ENCODE data around the gene RPL27A. TPM values are rescaled to one million over a fixed set of nuclear protein-coding genes. Genes with fewer than 3 reads are reported as not detected.

The RPL27A gene
- polyA plus RNA-seq, 1 of the 3 experiments (the other 2 are of a cell fraction): 1,162 TPM

GRCh38 chr11:8698379-8698851 is 15.8 kb downstream of the RPL27A start:
- Histone ChIP-seq H3K27me3 (ENCODE audit: insufficient read depth) (no peaks in the 10 kb centered on the region), H4K20me1 (ENCODE audit: insufficient read depth) (no peaks in the 10 kb centered on the region), H3K79me2 (ENCODE audit: insufficient read depth) (peaks cover 14% of the 10 kb centered on the region; the same call in 1 of the 2 replicates), H3K9me2 (no peaks in the 10 kb centered on the region), H3K36me3 (replicated peaks in 1 of 2; ENCODE audit: control insufficient read depth in 1 of 2, insufficient read depth in 2 of 2, low read length in 1 of 2) (peaks cover 31 to 66% of the 10 kb centered on the region in 2 experiments), H2AFZ (ENCODE audit: low read depth) (no peak overlapping the region), H3K9me3 (no peaks in the 10 kb centered on the region), H3K9ac (no peak overlapping the region), H3K4me1 (ENCODE audit: control insufficient read depth in 1 of 2, insufficient read depth in 2 of 2, low read depth in 1 of 2, low read length in 1 of 2) (peaks cover 0 to 15% of the 10 kb centered on the region in 2 experiments; a peak in 2 of 4 replicates), H3K27ac (ENCODE audit: low read depth in 2 of 2, low read length in 1 of 2) (no peak overlapping the region), H3K4me2 (no peak overlapping the region), H3K4me3 (ENCODE audit: low read depth in 2 of 2, low read length in 1 of 2) (no peak overlapping the region), H3F3A (replicated peaks; ENCODE audit: insufficient read depth) (no peaks in the 10 kb centered on the region)
- 98% methylated on average over 5 of the region's 5 CpGs for WGBS (ENCODE audit: low lambda C conversion rate)
- ChIA-PET CTCF (interaction anchor here (0.8 to 1.5 kb wide), 4 partner anchors 10 to 506 kb away, joined by 3 read pairs; no protein-coding TSS in a partner anchor), POLR2A (interaction anchor here (1.7 kb wide), 1 partner anchor 10 kb away, joined by 7 read pairs; no protein-coding TSS in a partner anchor)
- DNase-seq: no peak
- no peak for TF ChIP-seq PBX3 (IDR thresholded peaks at IDR 0.05)
- TF ChIP-seq USF1 (IDR thresholded peaks at IDR 0.05; ENCODE audit: borderline replicate concordance, low read depth): no peak
- TF ChIP-seq EZH2phosphoT487 (IDR thresholded peaks at IDR 0.05; ENCODE audit: borderline replicate concordance, low read depth): no peak
- TF ChIP-seq RAD21 (IDR thresholded peaks at IDR 0.05; ENCODE audit: low read length): no peak
- no peak for TF ChIP-seq IRF3 (IDR thresholded peaks at IDR 0.05; ENCODE audit: low read depth, low read length)
- TF ChIP-seq TEAD4 (IDR thresholded peaks at IDR 0.05; ENCODE audit: borderline replicate concordance, insufficient read depth): no peak
- no peak for TF ChIP-seq MXI1 (IDR thresholded peaks at IDR 0.05; ENCODE audit: low read depth, low read length)
- TF ChIP-seq MAX (IDR thresholded peaks at IDR 0.05; ENCODE audit: low read depth): no peak
- no peak for TF ChIP-seq YY1 (IDR thresholded peaks at IDR 0.05; ENCODE audit: low read depth)
- no peak for TF ChIP-seq GATA2 (CRISPR knock-in tag; IDR thresholded peaks at IDR 0.05)
- TF ChIP-seq RFX5 (IDR thresholded peaks at IDR 0.05; ENCODE audit: low read length): no peak
- TF ChIP-seq FOXJ3 (CRISPR knock-in tag; IDR thresholded peaks at IDR 0.05): no peak
- no peak for TF ChIP-seq TCF12 (IDR thresholded peaks at IDR 0.05)
- no peak for TF ChIP-seq SIN3A (IDR thresholded peaks at IDR 0.05; ENCODE audit: borderline replicate concordance, low read depth, low read length)
- no peak for TF ChIP-seq FOXM1 (IDR thresholded peaks at IDR 0.05; ENCODE audit: low read depth)
